Stimulated activated CD8-positive, alpha-beta memory T cell treated with anti-CD3 and anti-CD28 coated beads, Interleukin-12 subunit alpha, Interleukin-12 subunit beta, amount 100 ng/mL, for 24 hours (primary cell): ENCODE results near the gene IMPA2.
"Not testable (repeated sequence)": the region's sequence is repeated elsewhere in the genome, so short reads cannot be mapped to it uniquely, and the experiment has no call there.

ENCODE experiments used
- DNase-seq: peaks from one replicate; pipeline ENCODE4 v3.0.0-alpha.2; 2020; ENCODE audit errors: extremely low read depth

The IMPA2 gene

GRCh38 chr18:11981192-11981542 is at the start of gene IMPA2:
Gene IMPA2, plus strand, starts transcription at chr18:11981507. Its CDS starts 163 bp downstream, at chr18:11981670.
- DNase-seq: no peak

- DNase-seq: no peak
Measured at GRCh38 chr18:11932393-11932792, 48.9 kb upstream of the IMPA2 start.

GRCh38 chr18:11937874-11938478 is 43.3 kb upstream of the IMPA2 start:
- DNase-seq: peak; percentile 38

- DNase-seq: no peak
Measured at GRCh38 chr18:11940956-11941355, 40.4 kb upstream of the IMPA2 start.

GRCh38 chr18:11943551-11943950 is 37.8 kb upstream of the IMPA2 start:
- DNase-seq: no peak

GRCh38 chr18:11944252-11944651 is 37.1 kb upstream of the IMPA2 start:
- no peak for DNase-seq

GRCh38 chr18:11944786-11945185 is 36.5 kb upstream of the IMPA2 start:
- DNase-seq: no peak

GRCh38 chr18:11945834-11946659 is 35.3 kb upstream of the IMPA2 start:
- not testable (repeated sequence) for DNase-seq

- DNase-seq: no peak
Measured at GRCh38 chr18:11946756-11947155, 34.6 kb upstream of the IMPA2 start.

- peak; percentile 31 for DNase-seq
Measured at GRCh38 chr18:11947214-11948191, 33.8 kb upstream of the IMPA2 start.

GRCh38 chr18:11948852-11949523 is 32.3 kb upstream of the IMPA2 start:
- no peak for DNase-seq

GRCh38 chr18:11950824-11951223 is 30.5 kb upstream of the IMPA2 start:
- DNase-seq: no peak

- DNase-seq: no peak
Measured at GRCh38 chr18:11951390-11951851, 29.9 kb upstream of the IMPA2 start.

- no peak for DNase-seq
Measured at GRCh38 chr18:11953113-11953512, 28.2 kb upstream of the IMPA2 start.

- DNase-seq: no peak
Measured at GRCh38 chr18:11955239-11956029, 25.9 kb upstream of the IMPA2 start.

- DNase-seq: no peak
Measured at GRCh38 chr18:11956371-11957308, 24.7 kb upstream of the IMPA2 start.

- no peak for DNase-seq
Measured at GRCh38 chr18:11957636-11958035, 23.7 kb upstream of the IMPA2 start.

- DNase-seq: not testable (repeated sequence)
Measured at GRCh38 chr18:11959651-11960050, 21.7 kb upstream of the IMPA2 start.

- no peak for DNase-seq
Measured at GRCh38 chr18:11960743-11961380, 20.4 kb upstream of the IMPA2 start.
